A549 (cell line): Measurements from ENCODE around the gene RFX1. TPM values are rescaled to one million over a fixed set of nuclear protein-coding genes. Genes with fewer than 3 reads are reported as not detected.

Source experiments
- ATAC-seq, 2 experiments: fragments of 200-7000 bp in 1 of 2; fragments of >200 bp in 1 of 2; cut with Nextera tagmentation in 1 of 2; cut with Tn5 transposase in 1 of 2; 3 replicates each; pipeline versions ENCODE4 v1.8.0 to v1.9.1; 2018 to 2020; ENCODE audit warnings: mild to moderate bottlenecking in 1 of 2, moderate library complexity in 1 of 2
- CTCF ChIA-PET: fragments of 300-600 bp; sonication (Branson Sonifier 250); formaldehyde crosslinking; extraction: SDS; loops from one replicate; lab custom pipeline; 2021; ENCODE audit warnings: antibody characterized with exemption, inconsistent platforms; lab: Yijun Ruan, JAX
- POLR2A ChIA-PET: fragments of 350-600 bp; formaldehyde crosslinking; extraction: SDS; loops from one replicate; lab custom pipeline; 2021; ENCODE audit warnings: antibody characterized with exemption, inconsistent platforms; lab: Yijun Ruan, JAX
- DNase-seq, 2 experiments: peaks; one replicate each; pipeline versions ENCODE4 v3.0.0 to v3.0.0-alpha.2; 2011 to 2016; ENCODE audit warnings: low read depth in 1 of 2, low spot score in 1 of 2
- FAIRE-seq: peaks from 2 replicates; lab custom pipeline; 2011; peaks lifted over from hg19 to GRCh38; lab: Jason Lieb, UNC
- H3K27ac ChIP-seq, 2 experiments: fragments of >200 bp; sonication (Bioruptor Twin); formaldehyde crosslinking; 3 replicates each; pipeline ENCODE4 v1.5.1; 2016 to 2017
- H3K4me1 ChIP-seq: fragments of >200 bp; sonication (Bioruptor Twin); formaldehyde crosslinking; 3 replicates; pipeline ENCODE4 v1.6.1; 2016
- H3K4me2 ChIP-seq: fragments of >200 bp; sonication (Bioruptor Twin); formaldehyde crosslinking; 3 replicates; pipeline ENCODE4 v1.6.1; 2016
- H3K4me3 ChIP-seq: fragments of >200 bp; sonication (Bioruptor Twin); formaldehyde crosslinking; 3 replicates; pipeline ENCODE4 v1.5.1; 2016
- H3K9me3 ChIP-seq: fragments of >200 bp; sonication (Bioruptor Twin); formaldehyde crosslinking; 3 replicates; pipeline ENCODE4 v1.6.1; 2016
- ATOH8 ChIP-seq: fragments of 250-450 bp; sonication (Bioruptor Pico); IDR thresholded peaks from 2 replicates; pipeline ENCODE4 v1.5.0; 2020; ENCODE audit warnings: low read depth, mild to moderate bottlenecking, moderate library complexity
- BHLHE40 ChIP-seq: IDR thresholded peaks from 2 replicates; pipeline ENCODE4 v1.6.1; 2012; ENCODE audit warnings: low read depth, low read length, inconsistent platforms
- CBX2 ChIP-seq: fragments of 200-600 bp; sonication (generic); IDR thresholded peaks from 2 replicates; pipeline ENCODE4 v1.6.1; 2016; ENCODE audit warnings: low read depth, mild to moderate bottlenecking, borderline replicate concordance
- CBX8 ChIP-seq: fragments of 200-600 bp; sonication (generic); IDR thresholded peaks from 2 replicates; pipeline ENCODE4 v1.6.1; 2016
- CEBPB ChIP-seq, 2 experiments: fragments of >200 bp in 1 of 2; sonication (Bioruptor Twin) in 1 of 2; formaldehyde crosslinking in 1 of 2; IDR thresholded peaks; 2 replicates each; pipeline ENCODE4 v1.6.1; 2012 to 2016
- CTCF ChIP-seq: fragments of >200 bp; sonication (Bioruptor Twin); formaldehyde crosslinking; IDR thresholded peaks from 3 replicates; pipeline ENCODE4 v1.5.1; 2016
- EHF ChIP-seq: fragments of 250-450 bp; sonication (Bioruptor Pico); IDR thresholded peaks from 2 replicates; pipeline ENCODE4 v1.5.0; 2020; ENCODE audit warnings: mild to moderate bottlenecking
- EHMT2 ChIP-seq: fragments of 200-600 bp; sonication (generic); IDR thresholded peaks from 2 replicates; pipeline ENCODE4 v1.6.1; 2016; ENCODE audit warnings: antibody characterized with exemption, low read depth, mild to moderate bottlenecking, moderate library complexity
- EP300 ChIP-seq, 2 experiments: fragments of >200 bp; sonication (Bioruptor Twin); formaldehyde crosslinking; IDR thresholded peaks; 2 replicates in 1 of 2; 3 replicates in 1 of 2; pipeline ENCODE4 v1.6.1; 2016 to 2017
- FOSL2 ChIP-seq, 2 experiments: fragments of 450-650 bp in 1 of 2; fragments of >200 bp in 1 of 2; sonication (Bioruptor Twin) in 1 of 2; formaldehyde crosslinking; IDR thresholded peaks; 2 replicates each; pipeline versions ENCODE4 v1.5.0 to v1.6.1; 2016 to 2020; ENCODE audit warnings: mild to moderate bottlenecking in 1 of 2, moderate library complexity in 1 of 2
- HOXA7 ChIP-seq: fragments of 250-450 bp; sonication (Bioruptor Pico); IDR thresholded peaks from 2 replicates; pipeline ENCODE4 v1.5.0; 2020; ENCODE audit warnings: mild to moderate bottlenecking, moderate library complexity
- HOXB5 ChIP-seq: fragments of 250-450 bp; sonication (Bioruptor Pico); IDR thresholded peaks from 2 replicates; pipeline ENCODE4 v1.5.0; 2020; ENCODE audit warnings: mild to moderate bottlenecking, moderate library complexity
- JUN ChIP-seq, 2 experiments: fragments of >200 bp; sonication (Bioruptor Twin); formaldehyde crosslinking; IDR thresholded peaks; 2 replicates in 1 of 2; 3 replicates in 1 of 2; pipeline ENCODE4 v1.6.1; 2016 to 2017
- MAFK ChIP-seq: fragments of 450-650 bp; IDR thresholded peaks from 2 replicates; pipeline ENCODE4 v1.6.1; 2014; ENCODE audit not compliant: partially characterized antibody
- PBX3 ChIP-seq: IDR thresholded peaks from 2 replicates; pipeline ENCODE4 v1.6.1; 2012
- SMC3 ChIP-seq: fragments of >200 bp; sonication (Bioruptor Twin); formaldehyde crosslinking; IDR thresholded peaks from 3 replicates; pipeline ENCODE4 v1.6.1; 2018; ENCODE audit warnings: inconsistent platforms
- SREBF2 ChIP-seq: fragments of 450-650 bp; IDR thresholded peaks from 2 replicates; pipeline ENCODE4 v1.6.1; 2014; ENCODE audit warnings: mild to moderate bottlenecking, moderate library complexity
- TP53 ChIP-seq: fragments of 250-450 bp; sonication (Bioruptor Pico); IDR thresholded peaks from 2 replicates; pipeline ENCODE4 v1.5.0; 2021; ENCODE audit warnings: mild to moderate bottlenecking, moderate library complexity
- USF2 ChIP-seq: fragments of 450-650 bp; IDR thresholded peaks from 2 replicates; pipeline ENCODE4 v1.6.1; 2014; ENCODE audit warnings: antibody characterized with exemption
- ZC3H11A ChIP-seq: fragments of 450-650 bp; IDR thresholded peaks from 2 replicates; pipeline ENCODE4 v1.6.1; 2014; ENCODE audit warnings: antibody characterized with exemption, mild to moderate bottlenecking
- WGBS: methylation state at CpG from one replicate; pipeline ENCODE4 v1.1.6; 2017; ENCODE audit errors: missing lambda C conversion rate; 5-methylcytosine and 5-hydroxymethylcytosine counted together
- polyA plus RNA-seq, 4 experiments: library from polyadenylated mRNA; depleted of rRNA in 3 of 4; stranded (reverse); fragments of >200 nt; fragmentation: RNase III in 1 of 4; extraction: RNeasy Plus Mini Kit Qiagen cat#74134 plus additional on column Dnase treatment in 1 of 4; gene quantifications; 2 replicates in 3 of 4; 3 replicates in 1 of 4; pipeline ENCODE4 v1.2.3, GENCODE V29; 2011 to 2017
- TF ChIP-seq, protein P1 (sequence below): IDR thresholded peaks from 2 replicates; pipeline ENCODE4 v1.6.1; 2012

Gene RFX1
- polyA plus RNA-seq, 2 of the 4 experiments (the other 2 are of a cell fraction), result 0.57 to 5.4 TPM

- POLR2A ChIA-PET, result no interaction called here
- CTCF ChIA-PET, result interaction anchor here (0.7 kb wide), 1 partner anchor 533 kb away, joined by 3 read pairs; no protein-coding TSS in a partner anchor
Observed at GRCh38 chr19:13929340-13929739, 76.8 kb downstream of the RFX1 start.

GRCh38 chr19:13926715-13927114 lies 79.4 kb downstream of the RFX1 start:
- Histone ChIP-seq H3K27ac (no peak overlapping the region), H3K9me3 (no peaks in the 10 kb centered on the region), H3K4me3 (no peak overlapping the region), H3K4me1 (no peaks in the 10 kb centered on the region), H3K4me2 (no peak overlapping the region)
- FAIRE-seq (no peak), ATAC-seq (no peak), DNase-seq (no peak)
- POLR2A ChIA-PET, result no interaction called here
- CTCF ChIA-PET, result no interaction called here
- TF ChIP-seq JUN (IDR thresholded peaks at IDR 0.05), result no peak
- no peak for TF ChIP-seq EHF (CRISPR knock-in tag)
- no peak for TF ChIP-seq SREBF2
- no peak for TF ChIP-seq FOSL2 (IDR thresholded peaks at IDR 0.05)
- TF ChIP-seq FOSL2 (CRISPR knock-in tag; IDR thresholded peaks at IDR 0.05), result no peak
- TF ChIP-seq ZC3H11A, result no peak
- no peak for TF ChIP-seq HOXB5
- TF ChIP-seq, protein P1, sequence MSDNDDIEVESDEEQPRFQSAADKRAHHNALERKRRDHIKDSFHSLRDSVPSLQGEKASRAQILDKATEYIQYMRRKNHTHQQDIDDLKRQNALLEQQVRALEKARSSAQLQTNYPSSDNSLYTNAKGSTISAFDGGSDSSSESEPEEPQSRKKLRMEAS, result no peak
- 97% methylated on average over 6 of the region's 8 CpGs for WGBS

More at GRCh38 chr19:13929340-13929739, 76.8 kb downstream of the RFX1 start:
- TF ChIP-seq ATOH8 (CRISPR knock-in tag) (no peak), EP300 (IDR thresholded peaks at IDR 0.05) (no peak), MAFK (no peak), CBX8 (no peak), SMC3 (no peak), PBX3 (no peak), CEBPB (IDR thresholded peaks at IDR 0.05) (no peak), JUN (IDR thresholded peaks at IDR 0.05) (no peak)
- TF ChIP-seq, protein P1, result no peak
- no peak overlapping the region for H3K27ac ChIP-seq
- no peak overlapping the region for H3K4me3 ChIP-seq
- DNase-seq, result no peak
- ATAC-seq, result no peak
- no peaks in the 10 kb centered on the region for H3K9me3 ChIP-seq
- FAIRE-seq, result no peak
- no peak overlapping the region for H3K4me2 ChIP-seq
- H3K4me1 ChIP-seq, result no peaks in the 10 kb centered on the region
- WGBS, result no CpG with 5 or more reads among the region's 12 CpGs

GRCh38 chr19:13926010-13926409 lies 80.1 kb downstream of the RFX1 start:
- ATAC-seq (no peak), DNase-seq (no peak), FAIRE-seq (no peak)
- POLR2A ChIA-PET, result no interaction called here
- no peaks in the 10 kb centered on the region for H3K9me3 ChIP-seq
- no peak overlapping the region for H3K4me3 ChIP-seq
- no peak overlapping the region for H3K27ac ChIP-seq
- H3K4me1 ChIP-seq, result no peaks in the 10 kb centered on the region
- no peak for TF ChIP-seq SMC3
- TF ChIP-seq EHF (CRISPR knock-in tag), result no peak
- no peak for TF ChIP-seq CBX2
- H3K4me2 ChIP-seq, result no peak overlapping the region
- CTCF ChIA-PET, result interaction anchor here (1.9 kb wide), 1 partner anchor 12 kb away, joined by 6 read pairs; no protein-coding TSS in a partner anchor
- WGBS, result 53% methylated on average over 4 of the region's 4 CpGs

GRCh38 chr19:13923194-13923987 lies 82.7 kb downstream of the RFX1 start:
- TF ChIP-seq CBX8 (no peak), BHLHE40 (no peak), HOXA7 (CRISPR knock-in tag) (no peak), CBX2 (no peak), HOXB5 (no peak), ZC3H11A (no peak), TP53 (CRISPR knock-in tag) (no peak), CTCF (no peak), EP300 (IDR thresholded peaks at IDR 0.05) (no peak), CEBPB (IDR thresholded peaks at IDR 0.05) (no peak), USF2 (no peak), JUN (IDR thresholded peaks at IDR 0.05) (no peak), EHMT2 (no peak)
- TF ChIP-seq, protein P1, result no peak
- no peaks in the 10 kb centered on the region for H3K4me1 ChIP-seq
- FAIRE-seq (no peak), DNase-seq (no peak), ATAC-seq (no peak)
- no peaks in the 10 kb centered on the region for H3K9me3 ChIP-seq
- H3K27ac ChIP-seq, result no peak overlapping the region
- no peak overlapping the region for H3K4me2 ChIP-seq
- ChIA-PET POLR2A (interaction anchor here (1.2 kb wide), 1 partner anchor 10 kb away, joined by 3 read pairs; no protein-coding TSS in a partner anchor), CTCF (no interaction called here)
- WGBS, result 91% methylated on average over 27 of the region's 28 CpGs
- H3K4me3 ChIP-seq, result no peak overlapping the region
